NOMO-1 treated with DMSO at 0.1 percent for 48 hours (cell line): ENCODE measurements around the gene CARNS1.
"Not testable (repeated sequence)": the region's sequence is repeated elsewhere in the genome, so short reads cannot be mapped to it uniquely, and the experiment has no call there.

Experiments used
- DNase-seq: peaks from one replicate; lab custom pipeline; 2025; ENCODE audit not compliant: unreplicated experiment; lab: John Stamatoyannopoulos, UW

The CARNS1 gene

GRCh38 chr11:67464411-67465188 lies 49.1 kb downstream of the CARNS1 start:
- DNase-seq = peak; percentile 90

- DNase-seq = no peak
Observed at GRCh38 chr11:67465189-67465510, 49.7 kb downstream of the CARNS1 start.

DNA sequence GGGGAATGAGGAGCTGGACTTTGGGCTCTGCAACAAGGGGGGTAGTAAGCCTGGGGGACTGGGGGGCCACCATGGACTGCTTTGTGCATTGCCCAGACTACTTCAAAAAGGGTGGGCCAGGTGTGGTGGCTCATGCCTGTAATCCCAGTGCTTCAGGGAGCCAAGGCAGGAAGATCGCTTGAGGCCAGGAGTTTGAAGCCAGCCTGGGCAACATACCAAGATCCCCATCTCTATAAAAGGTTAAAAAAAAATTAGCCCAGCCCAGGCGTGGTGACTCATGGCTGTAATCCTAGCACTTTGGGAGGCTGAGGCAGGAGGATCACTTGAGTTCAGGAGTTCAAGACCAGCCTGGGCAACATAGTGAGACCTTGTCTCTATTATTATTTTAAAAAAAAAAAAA lies 50.1 kb downstream of the CARNS1 start:
- not testable (repeated sequence) for DNase-seq

DNA sequence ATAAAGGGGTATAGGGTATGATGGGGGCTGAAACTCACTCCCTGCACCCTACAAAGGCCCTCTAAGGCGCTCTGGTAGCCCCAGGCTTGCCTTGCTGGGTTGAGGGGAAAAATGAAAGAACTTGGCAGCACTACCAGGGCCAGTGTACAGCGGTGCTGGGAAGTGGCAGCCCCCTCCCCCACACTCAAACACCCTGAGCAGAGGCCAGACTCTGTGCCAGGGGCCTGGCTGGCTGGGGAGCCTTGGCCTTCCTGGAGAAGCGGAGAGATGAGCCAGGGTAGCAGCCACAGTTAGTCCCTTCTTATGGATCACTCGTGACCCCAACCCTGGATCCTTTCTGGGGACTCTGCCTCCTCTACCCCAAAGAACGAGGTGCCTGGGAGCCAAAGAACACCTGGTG lies 50.9 kb downstream of the CARNS1 start:
- DNase-seq = no peak

- no peak for DNase-seq
Observed at GRCh38 chr11:67466962-67467771, 51.7 kb downstream of the CARNS1 start.

- no peak for DNase-seq
Observed at GRCh38 chr11:67468056-67468455, 52.6 kb downstream of the CARNS1 start.

DNA sequence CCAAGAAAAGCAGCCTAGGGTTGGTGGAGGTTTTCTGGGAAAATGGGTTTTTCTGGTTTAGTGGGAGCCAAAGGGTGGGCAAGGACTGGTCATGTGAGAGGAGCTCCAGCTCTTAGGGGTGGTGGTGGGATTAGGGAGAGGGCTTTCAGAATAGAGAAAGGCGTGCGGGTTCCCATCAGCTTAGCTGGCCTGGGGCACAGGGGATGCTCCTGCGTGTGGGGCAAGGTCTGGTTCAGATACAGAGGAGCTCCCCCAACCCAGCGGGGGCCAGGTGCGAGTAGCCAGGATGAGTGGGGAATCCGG lies 52.9 kb downstream of the CARNS1 start:
- no peak for DNase-seq

DNA sequence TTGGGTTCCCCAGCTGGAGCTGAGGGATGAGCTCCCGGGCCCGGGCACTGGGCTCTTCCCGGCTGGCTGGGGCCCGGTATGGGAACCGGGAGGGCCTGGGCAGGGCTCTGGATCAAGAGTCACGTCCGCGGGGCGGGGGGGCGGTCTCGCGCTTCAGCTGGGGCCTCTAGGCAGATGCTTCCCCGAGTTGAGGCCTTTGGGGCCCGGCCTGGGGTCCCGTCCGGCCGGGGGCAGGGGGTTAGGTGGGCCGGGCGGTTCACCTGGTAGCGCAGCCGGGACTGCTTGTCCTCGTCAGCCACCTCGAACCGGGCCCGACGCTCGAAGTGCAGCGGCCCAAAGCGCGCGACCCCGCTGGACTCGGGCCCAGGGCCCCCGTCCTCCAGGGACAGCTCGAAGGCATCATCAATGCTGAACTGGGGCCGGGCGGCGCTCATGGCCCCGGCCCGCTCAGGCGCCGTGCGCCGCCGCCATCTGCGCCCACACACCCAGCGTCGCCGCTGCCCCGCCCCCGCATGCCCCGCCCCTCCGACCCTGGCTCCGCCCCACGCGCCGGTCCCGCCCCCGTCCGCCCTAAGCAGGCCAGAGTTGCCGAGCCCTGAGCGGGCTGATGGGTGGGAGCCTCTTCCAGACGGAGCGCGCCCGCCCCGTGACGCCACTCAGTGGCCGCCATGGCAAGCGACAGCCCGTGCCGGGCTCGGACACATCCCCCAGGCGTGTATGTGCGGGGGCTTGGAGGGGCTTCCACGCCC lies 53.5 kb downstream of the CARNS1 start, which contains the start of gene TMEM134:
TSS of gene TMEM134 (minus strand) at position 493 of the 749 bp plus-strand sequence. CDS start at position 434, 59 bp downstream.
- DNase-seq = peak; percentile 87

DNA sequence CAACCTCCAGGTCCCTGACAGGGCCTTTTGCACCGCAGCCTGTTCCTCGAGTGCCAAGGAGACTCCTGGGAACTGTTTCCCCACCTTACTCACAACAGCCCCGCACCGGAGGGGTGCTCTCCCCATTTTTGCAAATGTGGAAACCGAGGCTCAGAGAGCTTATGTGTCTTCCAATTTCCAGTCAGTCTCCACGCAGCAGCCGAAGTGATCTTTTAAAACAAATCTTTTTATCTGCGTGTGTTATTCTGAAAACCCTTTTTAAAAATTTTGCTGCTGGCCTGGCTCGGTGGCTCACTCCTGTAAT lies 54.0 kb downstream of the CARNS1 start:
- no peak for DNase-seq

GRCh38 chr11:67470337-67471002 lies 55.0 kb downstream of the CARNS1 start:
- DNase-seq = no peak

DNA sequence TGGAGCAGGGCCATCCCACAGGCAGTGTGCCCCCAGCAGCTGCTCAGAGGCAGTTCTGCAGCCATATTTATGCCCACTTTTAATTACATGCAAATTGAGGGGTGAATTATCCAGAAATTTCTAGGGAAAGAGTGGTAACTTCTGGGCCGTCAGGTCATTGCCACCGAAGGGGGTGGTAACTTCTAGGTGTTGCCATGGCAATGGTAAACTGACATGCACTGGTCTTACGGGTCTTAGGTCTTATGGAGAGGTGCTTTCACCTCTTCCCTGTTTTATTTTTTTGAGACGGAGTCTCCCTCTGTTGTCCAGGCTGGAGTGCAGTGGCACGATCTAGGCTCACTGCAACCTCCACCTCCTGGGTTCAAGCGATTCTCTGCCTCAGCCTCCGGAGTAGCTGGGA lies 57.4 kb downstream of the CARNS1 start:
- no peak for DNase-seq
